Naive B cell (primary cell): ENCODE measurements around the gene WDR53. TPM values are rescaled to one million over a fixed set of nuclear protein-coding genes. Genes with fewer than 3 reads are reported as not detected.
"Not testable (repeated sequence)": the region's sequence is repeated elsewhere in the genome, so short reads cannot be mapped to it uniquely, and the experiment has no call there.

Experiments used
- ATAC-seq, 2 donors: fragments of 150-1000 bp; cut with Tn5 transposase; 2 replicates each; pipeline ENCODE4 v1.10.0; 2021; ENCODE audit warnings: low read depth in 2 of 2, mild to moderate bottlenecking in 2 of 2, moderate library complexity in 2 of 2
- DNase-seq: peaks from one replicate; pipeline ENCODE4 v3.0.0; 2022
- H3K27ac Mint-ChIP-seq, 6 donors: one replicate each; pipeline ENCODE4 v1.8.0; 2020 to 2022; ENCODE audit warnings: mild to moderate bottlenecking in 6 of 6, mixed read lengths in 6 of 6, moderate library complexity in 5 of 6, inconsistent platforms in 2 of 6
- H3K27me3 Mint-ChIP-seq, 3 donors: one replicate each; pipeline ENCODE4 v1.8.0; 2021 to 2022; ENCODE audit warnings: mixed read lengths in 3 of 3, mild to moderate bottlenecking in 1 of 3
- H3K36me3 Mint-ChIP-seq, 2 donors: one replicate each; pipeline ENCODE4 v1.8.0; 2020 to 2022; ENCODE audit warnings: mixed read lengths in 2 of 2, inconsistent platforms in 1 of 2, mild to moderate bottlenecking in 1 of 2
- H3K4me1 Mint-ChIP-seq, 3 donors: one replicate each; pipeline ENCODE4 v1.8.0; 2020 to 2022; ENCODE audit warnings: mixed read lengths in 3 of 3, inconsistent platforms in 1 of 3, mild to moderate bottlenecking in 1 of 3, moderate library complexity in 1 of 3
- H3K4me3 Mint-ChIP-seq, 8 donors: one replicate each; pipeline ENCODE4 v1.8.0; 2020 to 2022; ENCODE audit warnings: mild to moderate bottlenecking in 8 of 8, mixed read lengths in 8 of 8, moderate library complexity in 8 of 8, inconsistent platforms in 2 of 8
- H3K9me3 Mint-ChIP-seq, 7 donors: one replicate each; pipeline ENCODE4 v1.8.0; 2020 to 2022; ENCODE audit warnings: mixed read lengths in 7 of 7, mild to moderate bottlenecking in 5 of 7, inconsistent platforms in 2 of 7, moderate library complexity in 1 of 7
- polyA plus RNA-seq, 6 donors: library from polyadenylated mRNA; unstranded; fragments of 300-500 nt; fragmentation: Illumina TruSeq; gene quantifications; one replicate each; pipeline ENCODE4 v1.2.3, GENCODE V29; 2021; ENCODE audit warnings: low read depth in 6 of 6

The WDR53 gene
- polyA plus RNA-seq, 6 donors from 2014 or later: 11.9 to 22.7 (median 16.0) TPM

DNA sequence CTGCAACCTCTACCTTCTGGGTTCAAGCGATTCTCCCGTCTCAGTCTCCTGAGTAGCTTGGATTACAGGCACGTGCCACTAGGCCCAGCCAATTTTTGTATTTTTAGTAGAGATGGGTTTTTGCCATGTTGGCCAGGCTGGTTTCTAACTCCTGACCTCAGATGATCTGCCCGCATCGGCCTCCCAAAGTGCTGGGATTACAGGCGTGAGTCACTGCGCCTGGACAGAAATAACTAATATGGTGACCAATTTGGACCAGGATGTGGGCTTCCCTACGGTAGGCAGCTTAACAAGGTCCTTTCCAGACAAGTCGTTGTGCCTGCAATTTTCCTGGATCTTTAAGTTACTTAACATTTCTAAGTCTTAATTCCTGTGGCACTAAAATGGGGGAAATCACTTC lies 14.8 kb downstream of the WDR53 start:
- Mint-ChIP-seq H3K27ac (peak overlapping the region in 2 of 6 donors; percentile 24 to 50), H3K36me3 (peaks cover 0 to 2% of the 10 kb centered on the region in 2 donors), H3K4me1 (peaks cover 19 to 23% (median 22%) of the 10 kb centered on the region in 3 donors), H3K27me3 (no peaks in the 10 kb centered on the region), H3K4me3 (peak overlapping the region in 2 of 8 donors; percentile 25 to 35), H3K9me3 (peaks cover 0 to 14% (median 6%) of the 10 kb centered on the region in 7 donors)
- DNase-seq: no peak
- ATAC-seq: no peak

DNA sequence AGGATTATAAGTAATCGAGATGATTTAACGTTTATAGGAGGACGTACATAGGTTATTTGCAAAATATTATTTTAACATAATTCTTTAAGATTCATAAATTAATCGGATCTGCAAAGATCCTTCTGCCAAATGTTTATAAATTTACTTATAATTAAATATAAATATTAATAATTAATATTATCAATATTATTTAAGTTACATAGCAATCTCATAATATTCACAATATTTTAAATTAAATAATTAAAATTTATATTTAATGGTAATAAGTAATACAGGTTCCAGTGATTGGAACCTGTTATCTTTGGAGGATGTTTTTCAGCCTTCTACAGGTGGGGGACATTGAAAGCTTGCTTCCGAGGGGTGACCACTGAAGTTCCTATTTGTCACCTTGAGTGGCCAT lies 16.1 kb downstream of the WDR53 start:
- Mint-ChIP-seq H3K4me1 (peaks cover 19 to 23% (median 22%) of the 10 kb centered on the region in 3 donors), H3K27ac (no peak overlapping the region), H3K9me3 (peaks cover 5 to 23% (median 11%) of the 10 kb centered on the region in 7 donors), H3K4me3 (no peak overlapping the region), H3K36me3 (peaks cover 0 to 8% of the 10 kb centered on the region in 2 donors), H3K27me3 (no peaks in the 10 kb centered on the region)
- DNase-seq (no peak), ATAC-seq (no peak)

DNA sequence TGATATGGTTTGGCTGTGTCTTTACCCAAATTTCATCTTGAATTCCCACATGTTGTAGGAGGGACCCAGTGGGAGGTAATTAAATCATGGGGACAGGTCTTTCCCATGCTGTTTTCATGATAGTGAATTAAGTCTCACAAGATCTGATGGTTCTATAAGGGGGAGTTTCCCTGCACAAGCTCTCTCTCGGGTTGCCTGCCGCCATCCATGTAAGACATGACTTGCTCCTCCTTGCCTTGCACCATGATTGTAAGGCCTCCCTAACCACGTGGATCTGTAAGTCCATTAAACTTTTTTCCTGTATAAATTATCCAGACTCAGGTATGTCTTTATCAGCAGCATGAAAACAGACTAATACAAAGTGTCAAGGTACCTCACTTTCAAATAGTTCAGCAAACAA lies 18.2 kb downstream of the WDR53 start:
- H3K9me3 Mint-ChIP-seq: peaks cover 5 to 24% (median 11%) of the 10 kb centered on the region in 7 donors
- DNase-seq, H3K4me3 Mint-ChIP-seq, ATAC-seq, H3K27me3 Mint-ChIP-seq, H3K36me3 Mint-ChIP-seq, H3K27ac Mint-ChIP-seq: not testable (repeated sequence)
- peaks cover 11 to 19% (median 12%) of the 10 kb centered on the region in 3 donors for H3K4me1 Mint-ChIP-seq

DNA sequence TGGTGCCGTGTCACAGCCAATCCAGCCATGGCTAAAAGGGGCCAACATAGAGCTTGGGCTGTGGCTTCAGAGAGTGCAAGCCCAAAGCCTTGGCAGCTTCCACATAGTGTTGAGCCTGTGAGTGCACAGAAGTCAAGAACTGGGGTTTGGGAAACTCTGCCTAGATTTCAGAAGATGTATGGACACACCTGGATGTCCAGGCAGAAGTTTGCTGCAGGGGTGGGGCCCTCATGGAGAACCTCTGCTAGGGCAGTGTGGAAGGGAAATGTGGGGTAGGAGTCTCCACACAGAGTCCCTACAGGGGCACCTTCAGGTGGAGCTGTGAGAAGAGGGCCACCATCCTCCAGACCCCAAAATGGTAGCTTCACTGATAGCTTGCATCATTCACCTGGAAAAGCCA lies 19.0 kb downstream of the WDR53 start:
- H3K4me3 Mint-ChIP-seq, H3K27me3 Mint-ChIP-seq, H3K36me3 Mint-ChIP-seq, H3K4me1 Mint-ChIP-seq, ATAC-seq, DNase-seq, H3K27ac Mint-ChIP-seq: not testable (repeated sequence)
- peaks cover 5 to 27% (median 11%) of the 10 kb centered on the region in 7 donors for H3K9me3 Mint-ChIP-seq

DNA sequence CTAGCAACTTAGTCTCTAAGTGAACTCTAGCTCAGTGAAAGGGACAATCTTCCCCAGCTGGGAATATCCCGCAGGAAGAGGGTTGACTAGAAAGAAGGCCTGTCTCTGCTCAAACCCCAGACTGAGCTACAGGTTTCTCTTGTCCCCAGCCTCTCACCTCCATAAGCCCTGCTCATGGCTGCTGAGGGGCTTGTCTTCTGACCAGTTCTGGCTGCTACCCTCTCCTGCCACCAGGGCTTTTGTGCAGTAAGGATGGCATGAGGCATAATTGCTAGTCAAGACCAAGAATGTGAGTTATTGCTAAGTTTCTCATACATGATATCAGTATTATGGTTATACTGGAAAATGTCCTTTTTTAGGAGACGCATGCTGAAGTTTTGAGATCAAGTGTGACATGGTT lies 21.3 kb downstream of the WDR53 start:
- Mint-ChIP-seq H3K27me3 (no peaks in the 10 kb centered on the region), H3K27ac (no peak overlapping the region), H3K36me3 (peaks cover 0 to 8% of the 10 kb centered on the region in 2 donors), H3K4me1 (no peaks in the 10 kb centered on the region), H3K4me3 (no peak overlapping the region), H3K9me3 (peaks cover 5 to 27% (median 11%) of the 10 kb centered on the region in 7 donors)
- DNase-seq: no peak
- no peak for ATAC-seq

DNA sequence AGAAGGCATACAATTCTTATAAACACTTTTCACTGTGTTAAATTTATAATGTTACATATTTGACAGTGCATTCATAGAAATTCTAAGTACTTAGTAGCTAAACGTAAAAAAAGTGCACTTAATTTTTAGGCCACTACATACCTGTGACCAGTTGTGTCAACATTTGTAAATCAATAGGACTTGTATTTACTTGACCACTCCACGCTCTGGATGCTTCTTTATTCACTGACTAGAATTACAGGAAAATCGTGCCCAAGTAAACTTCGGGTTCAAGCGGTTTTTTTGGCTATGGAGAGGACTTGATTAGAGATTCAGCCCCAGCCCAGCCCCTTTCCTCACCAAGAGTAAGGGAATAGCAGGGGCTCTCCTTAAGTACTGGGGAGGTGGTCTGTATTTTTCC lies 21.8 kb downstream of the WDR53 start:
- ATAC-seq: no peak
- H3K27ac Mint-ChIP-seq: no peak overlapping the region
- no peak overlapping the region for H3K4me3 Mint-ChIP-seq
- no peaks in the 10 kb centered on the region for H3K27me3 Mint-ChIP-seq
- no peaks in the 10 kb centered on the region for H3K4me1 Mint-ChIP-seq
- DNase-seq: no peak
- H3K9me3 Mint-ChIP-seq: peaks cover 5 to 27% (median 11%) of the 10 kb centered on the region in 7 donors
- H3K36me3 Mint-ChIP-seq: peaks cover 0 to 8% of the 10 kb centered on the region in 2 donors

DNA sequence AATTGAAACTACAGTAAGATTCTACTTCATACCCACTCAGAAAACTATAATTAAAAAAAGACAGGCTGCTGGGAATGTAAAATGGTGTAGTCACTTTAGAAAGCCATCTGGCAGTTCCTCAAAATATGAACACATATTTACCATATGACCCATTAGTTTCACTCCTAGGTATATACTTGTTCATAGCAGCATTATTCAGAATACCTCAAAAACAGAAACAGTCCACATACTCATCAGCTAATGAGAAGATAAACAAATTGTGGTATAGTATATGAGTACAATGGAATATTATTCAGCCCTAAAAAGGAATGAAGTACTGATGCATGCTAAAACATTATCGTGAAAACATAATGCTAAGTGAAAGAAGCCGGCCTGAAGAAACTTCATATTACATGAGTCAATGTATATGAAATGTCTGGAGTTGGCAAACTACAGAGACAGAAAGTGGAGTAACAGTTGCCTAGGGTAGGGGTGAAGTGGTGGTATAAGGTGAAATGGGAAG lies 23.8 kb downstream of the WDR53 start:
- H3K4me1 Mint-ChIP-seq: no peaks in the 10 kb centered on the region
- no peak for ATAC-seq
- peaks cover 0 to 8% of the 10 kb centered on the region in 2 donors for H3K36me3 Mint-ChIP-seq
- no peak overlapping the region for H3K4me3 Mint-ChIP-seq
- no peaks in the 10 kb centered on the region for H3K27me3 Mint-ChIP-seq
- H3K27ac Mint-ChIP-seq: no peak overlapping the region
- DNase-seq: no peak
- peaks cover 5 to 19% (median 7%) of the 10 kb centered on the region in 7 donors for H3K9me3 Mint-ChIP-seq

DNA sequence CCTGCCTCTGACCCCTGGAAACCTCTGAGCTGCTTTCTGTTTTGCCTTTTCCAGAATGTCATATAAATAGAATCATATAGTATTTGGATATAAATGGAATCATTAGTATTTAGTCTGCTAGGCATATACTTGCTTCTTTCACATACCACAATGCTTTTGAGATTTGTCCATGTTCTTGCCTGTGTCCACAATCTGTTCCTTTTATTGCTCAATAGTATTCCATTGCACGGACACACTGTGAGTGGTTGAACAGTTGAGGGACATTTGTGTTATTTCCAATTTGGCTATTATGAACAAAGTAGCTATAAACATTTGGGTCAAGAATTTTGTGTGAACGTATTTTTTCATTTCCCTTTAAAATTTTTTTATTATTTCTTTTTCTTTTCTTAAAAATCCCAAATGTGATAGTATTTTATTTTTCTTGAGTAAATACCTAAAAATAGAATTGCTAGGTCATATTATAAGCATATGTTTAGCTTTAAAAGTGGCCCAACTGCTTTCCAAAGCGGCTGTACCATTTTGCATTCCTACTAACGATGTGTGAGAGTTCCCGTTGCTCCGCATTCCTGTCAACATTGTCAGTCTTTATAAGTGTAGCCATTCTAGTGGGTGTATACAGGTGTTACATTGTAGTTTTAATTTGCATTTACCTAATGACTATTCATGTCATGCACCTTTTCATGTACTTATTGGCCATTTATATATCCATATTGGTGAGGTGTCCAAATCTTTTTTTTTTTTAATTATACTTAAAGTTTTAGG lies 26.5 kb downstream of the WDR53 start:
- H3K4me1 Mint-ChIP-seq: peaks cover 0 to 3% (median 0%) of the 10 kb centered on the region in 3 donors

DNA sequence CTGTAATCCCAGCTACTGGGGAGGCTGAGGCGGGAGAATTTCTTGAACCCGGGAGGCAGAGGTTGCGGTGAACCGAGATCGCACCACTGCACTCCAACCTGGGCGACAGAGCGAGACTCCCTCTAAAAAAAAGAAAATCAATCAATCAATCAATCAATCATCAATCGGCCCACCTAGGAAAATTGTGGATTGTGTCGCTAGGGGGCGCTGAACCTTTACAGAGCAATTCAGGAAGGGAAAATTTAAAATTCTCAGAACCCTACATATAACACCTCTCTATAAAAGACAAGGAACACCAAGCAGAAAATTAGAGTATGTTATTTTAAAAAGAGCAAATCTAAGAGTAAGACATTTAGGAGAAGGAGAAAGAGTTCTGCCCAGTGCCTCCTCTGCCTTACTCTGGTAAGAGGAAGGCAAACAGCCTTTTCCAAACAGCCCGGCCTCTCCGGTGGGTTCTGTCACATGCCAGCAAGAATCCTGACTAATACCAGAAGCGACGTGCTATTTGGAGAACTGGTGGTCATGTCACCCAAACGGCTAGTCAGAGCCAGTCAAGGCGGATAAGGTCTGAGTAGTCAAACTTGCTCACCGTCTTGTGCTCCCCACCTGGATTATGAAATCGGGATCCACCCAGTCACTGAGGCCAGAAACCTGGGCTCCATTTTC lies 30.9 kb downstream of the WDR53 start:
- peaks cover 0 to 18% (median 9%) of the 10 kb centered on the region in 3 donors for H3K27me3 Mint-ChIP-seq
- H3K4me1 Mint-ChIP-seq: peaks cover 0 to 3% (median 0%) of the 10 kb centered on the region in 3 donors
- H3K36me3 Mint-ChIP-seq: no peaks in the 10 kb centered on the region
- H3K27ac Mint-ChIP-seq: peak overlapping the region in 1 of 6 donors; percentile 42
- no peak overlapping the region for H3K4me3 Mint-ChIP-seq
- DNase-seq (peak; percentile 40), ATAC-seq (no peak)
- H3K9me3 Mint-ChIP-seq: no peaks in the 10 kb centered on the region

More for the DNA sequence above, 26.5 kb downstream of the WDR53 start:
- peaks cover 0 to 13% (median 5%) of the 10 kb centered on the region in 3 donors for H3K27me3 Mint-ChIP-seq
- no peak overlapping the region for H3K4me3 Mint-ChIP-seq
- H3K27ac Mint-ChIP-seq: no peak overlapping the region
- DNase-seq (no peak), ATAC-seq (no peak)
- no peaks in the 10 kb centered on the region for H3K36me3 Mint-ChIP-seq
- H3K9me3 Mint-ChIP-seq: peaks cover 0 to 3% (median 0%) of the 10 kb centered on the region in 7 donors

DNA sequence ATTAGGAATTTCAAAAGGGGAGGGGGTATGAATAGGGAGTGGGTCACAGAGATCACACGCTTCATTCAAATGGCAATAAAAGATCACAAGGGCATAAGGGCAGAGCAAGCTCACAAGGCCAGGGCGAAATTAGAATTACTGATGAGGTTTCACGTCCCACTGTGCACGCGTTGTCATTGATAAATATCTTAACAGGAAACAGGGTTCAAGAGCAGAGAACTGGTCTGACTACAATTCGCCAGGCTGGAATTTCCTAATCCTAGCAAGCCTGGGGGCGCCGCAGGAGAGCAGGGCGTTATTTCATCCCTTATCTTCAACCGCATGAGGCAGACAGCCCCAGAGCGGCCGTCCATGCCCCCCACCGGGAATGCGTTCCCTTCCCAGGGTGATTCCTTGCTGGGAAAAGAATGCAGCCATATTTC lies 35.1 kb downstream of the WDR53 start:
- DNase-seq: no peak
- H3K4me1 Mint-ChIP-seq: peaks cover 0 to 5% (median 3%) of the 10 kb centered on the region in 3 donors
- peaks cover 11 to 24% (median 15%) of the 10 kb centered on the region in 3 donors for H3K27me3 Mint-ChIP-seq
- no peak overlapping the region for H3K27ac Mint-ChIP-seq
- peaks cover 3 to 17% (median 5%) of the 10 kb centered on the region in 7 donors for H3K9me3 Mint-ChIP-seq
- peaks cover 4 to 9% of the 10 kb centered on the region in 2 donors for H3K36me3 Mint-ChIP-seq
- ATAC-seq: no peak
- no peak overlapping the region for H3K4me3 Mint-ChIP-seq

DNA sequence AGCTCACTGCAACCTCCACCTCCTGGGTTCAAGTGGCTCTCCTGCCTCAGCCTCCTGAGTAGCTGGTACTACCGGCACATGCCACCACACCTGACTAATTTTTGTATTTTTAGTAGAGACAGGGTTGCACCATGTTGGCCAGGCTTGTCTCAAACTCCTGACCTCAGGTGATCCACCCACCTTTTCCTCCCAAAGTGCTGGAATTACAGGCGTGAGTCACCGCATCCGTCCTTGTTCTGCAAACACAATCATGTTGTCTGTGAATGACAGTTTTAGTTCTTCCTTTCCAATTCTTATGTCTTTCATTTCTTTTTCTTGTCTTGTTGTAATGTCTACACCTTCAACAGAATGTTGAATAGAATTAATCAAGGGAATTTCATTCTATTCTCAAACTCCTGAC lies 36.9 kb downstream of the WDR53 start:
- peaks cover 0 to 10% (median 9%) of the 10 kb centered on the region in 3 donors for H3K4me1 Mint-ChIP-seq

DNA sequence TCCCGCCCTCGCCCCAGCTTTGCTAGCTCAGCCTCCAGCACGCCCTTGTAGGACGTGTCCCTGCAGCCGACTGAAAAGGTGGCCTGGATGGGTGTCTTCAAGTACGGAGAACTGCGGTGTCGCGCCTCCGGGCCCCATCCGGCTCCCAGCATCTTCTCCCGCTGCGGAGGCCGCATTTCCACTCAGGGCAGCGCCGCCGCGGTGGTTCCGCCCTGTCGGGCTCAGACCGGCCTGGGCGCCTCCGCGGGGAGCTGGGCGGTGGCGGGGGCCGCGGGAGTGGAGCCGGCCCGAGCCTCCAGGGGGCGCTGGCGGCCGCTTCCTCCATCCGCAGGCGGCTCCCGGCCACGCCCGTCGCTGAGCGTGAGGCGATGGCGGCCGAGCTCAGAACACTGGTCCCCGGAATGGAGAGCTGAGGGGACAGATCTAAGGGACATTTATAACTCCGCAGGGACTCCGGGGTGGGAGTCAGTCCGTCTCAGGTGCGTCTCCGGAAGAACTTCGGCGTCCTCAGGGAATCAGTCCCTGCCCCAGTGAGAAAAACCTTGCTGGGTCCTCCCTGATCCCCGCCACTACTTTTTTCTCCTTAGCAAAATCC lies 39.6 kb downstream of the WDR53 start:
- DNase-seq (peak; percentile 52), ATAC-seq (peak; percentile 95 to 97)
- H3K27me3 Mint-ChIP-seq: peaks cover 8 to 19% (median 17%) of the 10 kb centered on the region in 3 donors
- peaks cover 3 to 17% (median 7%) of the 10 kb centered on the region in 7 donors for H3K9me3 Mint-ChIP-seq
- H3K36me3 Mint-ChIP-seq: peaks cover 4 to 9% of the 10 kb centered on the region in 2 donors
- peaks cover 0 to 10% (median 9%) of the 10 kb centered on the region in 3 donors for H3K4me1 Mint-ChIP-seq
- peak overlapping the region in 7 of 8 donors; percentile 53 to 90 (median 70) for H3K4me3 Mint-ChIP-seq
- H3K27ac Mint-ChIP-seq: peak overlapping the region in 1 of 6 donors; percentile 26

More for the DNA sequence above, 36.9 kb downstream of the WDR53 start:
- H3K36me3 Mint-ChIP-seq: peaks cover 4 to 9% of the 10 kb centered on the region in 2 donors
- H3K27ac Mint-ChIP-seq: peak overlapping the region in 1 of 6 donors; percentile 12
- no peak for ATAC-seq
- H3K9me3 Mint-ChIP-seq: peaks cover 3 to 17% (median 5%) of the 10 kb centered on the region in 7 donors
- DNase-seq: no peak
- H3K4me3 Mint-ChIP-seq: peak overlapping the region in 2 of 8 donors; percentile 6 to 61
- peaks cover 11 to 19% (median 17%) of the 10 kb centered on the region in 3 donors for H3K27me3 Mint-ChIP-seq

DNA sequence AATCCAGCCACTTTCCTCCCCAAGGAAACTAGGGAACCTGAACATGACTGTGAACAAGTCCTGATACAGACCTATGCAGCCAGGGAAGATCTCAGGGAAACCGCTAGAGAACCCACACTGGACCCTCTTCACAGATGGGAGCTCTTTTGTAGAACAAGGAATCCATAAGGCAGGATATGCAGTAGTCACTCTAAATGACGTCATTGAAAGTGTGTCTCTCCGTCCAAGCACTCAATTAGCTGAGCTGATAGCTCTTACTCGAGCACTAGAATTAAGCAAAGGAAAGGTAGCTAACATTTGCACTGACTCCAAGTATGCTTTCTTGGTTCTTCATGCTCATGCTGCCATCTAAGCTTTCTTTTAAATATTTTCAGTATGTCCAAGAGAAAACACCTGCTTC lies 43.2 kb downstream of the WDR53 start:
- H3K9me3 Mint-ChIP-seq: peaks cover 9 to 31% (median 29%) of the 10 kb centered on the region in 7 donors
- peaks cover 0 to 8% (median 5%) of the 10 kb centered on the region in 3 donors for H3K27me3 Mint-ChIP-seq
- H3K4me3 Mint-ChIP-seq: no peak overlapping the region
- DNase-seq (no peak), ATAC-seq (no peak)
- peaks cover 6 to 25% of the 10 kb centered on the region in 2 donors for H3K36me3 Mint-ChIP-seq
- H3K4me1 Mint-ChIP-seq: peaks cover 0 to 10% (median 9%) of the 10 kb centered on the region in 3 donors
- no peak overlapping the region for H3K27ac Mint-ChIP-seq
